ENCODE data around the gene RAB25.
A peak's percentile ranks its signal among the peaks of the same experiment; 100 is the strongest.
"Not testable (repeated sequence)": the region's sequence is repeated elsewhere in the genome, so short reads cannot be mapped to it uniquely, and the experiment has no call there.

Gene RAB25

GRCh38 chr1:156104065-156104810 is 43.3 kb downstream of the RAB25 start:
- peak in 4 of 6 experiments; percentile 7 to 38 (median 26) for DNase-seq

GRCh38 chr1:156104861-156105832 is 44.2 kb downstream of the RAB25 start:
- no peak for DNase-seq

GRCh38 chr1:156106624-156107488 is 45.9 kb downstream of the RAB25 start:
- peak in 3 of 6 experiments; percentile 44 to 71 (median 53) for DNase-seq

- DNase-seq: no peak
These were observed 47.1 kb downstream of the RAB25 start for GRCh38 chr1:156108057-156108456.

GRCh38 chr1:156108664-156109241 is 47.8 kb downstream of the RAB25 start:
- DNase-seq: no peak

GRCh38 chr1:156110252-156110651 is 49.3 kb downstream of the RAB25 start:
- no peak for DNase-seq

GRCh38 chr1:156111355-156111962 is 50.5 kb downstream of the RAB25 start:
- no peak for DNase-seq

- no peak for DNase-seq
These were observed 51.5 kb downstream of the RAB25 start for GRCh38 chr1:156112276-156113137.

- DNase-seq: no peak
These were observed 52.5 kb downstream of the RAB25 start for GRCh38 chr1:156113282-156113950.

GRCh38 chr1:156114101-156114918 is 53.4 kb downstream of the RAB25 start, which contains the start of gene LMNA:
Gene LMNA (plus strand): TSS chr1:156114711. CDS start chr1:156114919, 208 bp downstream.
- peak in 5 of 6 experiments; percentile 20 to 51 (median 37) for DNase-seq

- peak in 3 of 6 experiments; percentile 16 to 49 (median 43) for DNase-seq
These were observed 54.1 kb downstream of the RAB25 start for GRCh38 chr1:156114919-156115513.

- DNase-seq: peak in 1 of 6 experiments; percentile 27
These were observed 54.8 kb downstream of the RAB25 start for GRCh38 chr1:156115514-156116374.

- not testable (repeated sequence) for DNase-seq
These were observed 55.8 kb downstream of the RAB25 start for GRCh38 chr1:156116731-156117130.

GRCh38 chr1:156117414-156118176 is 56.6 kb downstream of the RAB25 start:
- no peak for DNase-seq

GRCh38 chr1:156118177-156118868 is 57.4 kb downstream of the RAB25 start:
- DNase-seq: no peak
